Hepatocyte (in vitro differentiated cells): ENCODE data around the gene RAPGEF6. TPM values are rescaled to one million over a fixed set of nuclear protein-coding genes. Genes with fewer than 3 reads are reported as not detected.

ENCODE experiments used
- DNase-seq: peaks from one replicate; pipeline ENCODE4 v3.0.0-alpha.2; 2016; ENCODE audit warnings: low spot score
- H2AFZ ChIP-seq: fragments of 200-600 bp; sonication (generic); 2 replicates; pipeline ENCODE4 v1.6.0; 2016; ENCODE audit warnings: antibody characterized with exemption, mild to moderate bottlenecking
- H3K27ac ChIP-seq: fragments of 200-600 bp; sonication (generic); 2 replicates; pipeline ENCODE4 v1.5.1; 2016; ENCODE audit warnings: mild to moderate bottlenecking
- H3K27me3 ChIP-seq: fragments of 200-600 bp; sonication (generic); 2 replicates; pipeline ENCODE4 v1.6.1; 2016
- H3K36me3 ChIP-seq: fragments of 200-600 bp; sonication (generic); replicated peaks from 2 replicates; pipeline ENCODE4 v1.5.1; 2016; ENCODE audit warnings: low read depth; ENCODE audit not compliant: insufficient read depth
- H3K4me1 ChIP-seq: fragments of 200-600 bp; sonication (generic); 2 replicates; pipeline ENCODE4 v1.5.1; 2016; ENCODE audit warnings: mild to moderate bottlenecking, moderate library complexity; ENCODE audit not compliant: insufficient read depth
- H3K4me2 ChIP-seq: fragments of 200-600 bp; sonication (generic); 2 replicates; pipeline ENCODE4 v1.6.0; 2016
- H3K4me3 ChIP-seq: fragments of 200-600 bp; sonication (generic); 2 replicates; pipeline ENCODE4 v1.5.1; 2016; ENCODE audit warnings: mild to moderate bottlenecking
- H3K79me2 ChIP-seq: fragments of 200-600 bp; sonication (generic); 2 replicates; pipeline ENCODE4 v1.6.0; 2017; ENCODE audit warnings: mild to moderate bottlenecking
- H3K9me2 ChIP-seq: fragments of 200-600 bp; sonication (generic); replicated peaks from 2 replicates; pipeline ENCODE4 v1.6.0; 2017; ENCODE audit warnings: mild to moderate bottlenecking; ENCODE audit not compliant: insufficient read depth
- H3K9me3 ChIP-seq: fragments of 200-600 bp; sonication (generic); 2 replicates; pipeline ENCODE4 v1.5.1; 2016; ENCODE audit warnings: low read depth, mild to moderate bottlenecking
- H4K20me1 ChIP-seq: fragments of 200-600 bp; sonication (generic); 2 replicates; pipeline ENCODE4 v1.6.0; 2016; ENCODE audit warnings: mild to moderate bottlenecking; ENCODE audit not compliant: insufficient read depth, poor library complexity, severe bottlenecking
- EZH2 ChIP-seq: fragments of 200-600 bp; sonication (generic); IDR thresholded peaks from 2 replicates; pipeline ENCODE4 v1.6.1; 2016; ENCODE audit warnings: antibody characterized with exemption, mild to moderate bottlenecking, borderline replicate concordance
- EZH2phosphoT487 ChIP-seq: fragments of 200-600 bp; sonication (generic); IDR thresholded peaks from one replicate; pipeline ENCODE4 v1.6.1; 2018; ENCODE audit warnings: antibody characterized with exemption, mild to moderate bottlenecking, low read depth, moderate library complexity; ENCODE audit not compliant: unreplicated experiment, severe bottlenecking
- WGBS: methylation state at CpG from one replicate; pipeline ENCODE4 v1.1.6; 2016; ENCODE audit warnings: low lambda C conversion rate; ENCODE audit errors: missing lambda C conversion rate; 5-methylcytosine and 5-hydroxymethylcytosine counted together
- polyA plus RNA-seq: library from polyadenylated mRNA; unstranded; fragments of >200 nt; fragmentation: Nextera tagmentation; extraction: Ambion mirVana; gene quantifications from 2 replicates; pipeline ENCODE4 v1.2.1, GENCODE V29; 2016
- total RNA-seq: library from RNA; depleted of rRNA; stranded (reverse); fragments of >200 nt; gene quantifications from 2 replicates; pipeline ENCODE4 v1.2.3, GENCODE V29; 2014
- TF ChIP-seq, protein P1 (sequence below): fragments of 200-600 bp; sonication (generic); IDR thresholded peaks from 2 replicates; pipeline ENCODE4 v1.5.1; 2016; ENCODE audit warnings: antibody characterized with exemption, mild to moderate bottlenecking; ENCODE audit not compliant: poor library complexity

The RAPGEF6 gene
- total and polyA plus RNA-seq, 2 experiments from 2014 or later: 4.7 to 13.3 TPM

DNA sequence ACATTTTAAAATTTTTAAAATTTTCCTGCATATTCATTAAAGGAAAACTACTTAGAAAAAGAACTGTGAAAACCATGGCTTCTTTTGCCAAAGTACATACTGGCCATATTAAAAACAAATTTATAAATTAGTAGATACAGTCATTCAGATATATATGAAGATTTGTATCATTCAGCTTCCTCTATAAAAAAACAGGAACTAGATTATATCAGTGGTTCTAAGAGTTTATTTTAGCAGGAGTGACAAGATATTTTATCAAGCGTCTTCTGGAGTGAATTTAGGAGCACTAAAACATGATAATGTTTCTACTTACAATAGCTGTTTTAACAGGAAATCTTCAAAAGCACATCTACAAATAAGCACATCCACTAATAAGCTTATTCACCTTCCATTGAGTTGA is 171.4 kb downstream of the RAPGEF6 start:
- H3K9me2 ChIP-seq: no peaks in the 10 kb centered on the region
- no peaks in the 10 kb centered on the region for H3K9me3 ChIP-seq
- no peaks in the 10 kb centered on the region for H3K79me2 ChIP-seq
- no peaks in the 10 kb centered on the region for H3K27me3 ChIP-seq
- no peaks in the 10 kb centered on the region for H3K36me3 ChIP-seq
- TF ChIP-seq, protein P1, sequence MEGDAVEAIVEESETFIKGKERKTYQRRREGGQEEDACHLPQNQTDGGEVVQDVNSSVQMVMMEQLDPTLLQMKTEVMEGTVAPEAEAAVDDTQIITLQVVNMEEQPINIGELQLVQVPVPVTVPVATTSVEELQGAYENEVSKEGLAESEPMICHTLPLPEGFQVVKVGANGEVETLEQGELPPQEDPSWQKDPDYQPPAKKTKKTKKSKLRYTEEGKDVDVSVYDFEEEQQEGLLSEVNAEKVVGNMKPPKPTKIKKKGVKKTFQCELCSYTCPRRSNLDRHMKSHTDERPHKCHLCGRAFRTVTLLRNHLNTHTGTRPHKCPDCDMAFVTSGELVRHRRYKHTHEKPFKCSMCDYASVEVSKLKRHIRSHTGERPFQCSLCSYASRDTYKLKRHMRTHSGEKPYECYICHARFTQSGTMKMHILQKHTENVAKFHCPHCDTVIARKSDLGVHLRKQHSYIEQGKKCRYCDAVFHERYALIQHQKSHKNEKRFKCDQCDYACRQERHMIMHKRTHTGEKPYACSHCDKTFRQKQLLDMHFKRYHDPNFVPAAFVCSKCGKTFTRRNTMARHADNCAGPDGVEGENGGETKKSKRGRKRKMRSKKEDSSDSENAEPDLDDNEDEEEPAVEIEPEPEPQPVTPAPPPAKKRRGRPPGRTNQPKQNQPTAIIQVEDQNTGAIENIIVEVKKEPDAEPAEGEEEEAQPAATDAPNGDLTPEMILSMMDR: no peak
- 97% methylated on average over 1 of the region's 1 CpG for WGBS
- H3K27ac ChIP-seq: no peak overlapping the region
- H4K20me1 ChIP-seq: no peaks in the 10 kb centered on the region
- no peak overlapping the region for H2AFZ ChIP-seq
- H3K4me3 ChIP-seq: no peak overlapping the region
- no peak for DNase-seq
- H3K4me1 ChIP-seq: no peaks in the 10 kb centered on the region
- H3K4me2 ChIP-seq: no peak overlapping the region

GRCh38 chr5:131462454-131462853 is 172.6 kb downstream of the RAPGEF6 start:
- WGBS: 63% methylated on average over 3 of the region's 3 CpGs
- H3K79me2 ChIP-seq: no peaks in the 10 kb centered on the region
- no peaks in the 10 kb centered on the region for H3K36me3 ChIP-seq
- no peaks in the 10 kb centered on the region for H4K20me1 ChIP-seq
- H3K9me3 ChIP-seq: no peaks in the 10 kb centered on the region
- DNase-seq: no peak
- H3K4me3 ChIP-seq: no peak overlapping the region
- no peak for TF ChIP-seq EZH2phosphoT487
- no peak for TF ChIP-seq EZH2
- TF ChIP-seq, protein P1: no peak
- H3K27ac ChIP-seq: no peak overlapping the region
- no peaks in the 10 kb centered on the region for H3K27me3 ChIP-seq
- no peaks in the 10 kb centered on the region for H3K9me2 ChIP-seq
- H2AFZ ChIP-seq: no peak overlapping the region
- H3K4me2 ChIP-seq: no peak overlapping the region
- no peaks in the 10 kb centered on the region for H3K4me1 ChIP-seq

GRCh38 chr5:131461742-131462141 is 173.3 kb downstream of the RAPGEF6 start:
- Histone ChIP-seq H3K36me3 (no peaks in the 10 kb centered on the region), H2AFZ (no peak overlapping the region), H3K27ac (no peak overlapping the region), H4K20me1 (no peaks in the 10 kb centered on the region), H3K27me3 (no peaks in the 10 kb centered on the region), H3K9me3 (no peaks in the 10 kb centered on the region), H3K9me2 (no peaks in the 10 kb centered on the region), H3K4me3 (no peak overlapping the region), H3K79me2 (no peaks in the 10 kb centered on the region), H3K4me2 (no peak overlapping the region), H3K4me1 (no peaks in the 10 kb centered on the region)
- 94% methylated on average over 5 of the region's 5 CpGs for WGBS
- TF ChIP-seq, protein P1: no peak
- TF ChIP-seq EZH2phosphoT487 (no peak), EZH2 (no peak)
- DNase-seq: no peak
